ENCODE measurements around the gene SPIN1. TPM values are rescaled to one million over a fixed set of nuclear protein-coding genes. Genes with fewer than 3 reads are reported as not detected.

Gene SPIN1
- total and polyA plus RNA-seq, 2 donors (not counting 3 experiments of a cell fraction or from before 2014, with no cell fraction given): 38.1 to 56.8 TPM

DNA sequence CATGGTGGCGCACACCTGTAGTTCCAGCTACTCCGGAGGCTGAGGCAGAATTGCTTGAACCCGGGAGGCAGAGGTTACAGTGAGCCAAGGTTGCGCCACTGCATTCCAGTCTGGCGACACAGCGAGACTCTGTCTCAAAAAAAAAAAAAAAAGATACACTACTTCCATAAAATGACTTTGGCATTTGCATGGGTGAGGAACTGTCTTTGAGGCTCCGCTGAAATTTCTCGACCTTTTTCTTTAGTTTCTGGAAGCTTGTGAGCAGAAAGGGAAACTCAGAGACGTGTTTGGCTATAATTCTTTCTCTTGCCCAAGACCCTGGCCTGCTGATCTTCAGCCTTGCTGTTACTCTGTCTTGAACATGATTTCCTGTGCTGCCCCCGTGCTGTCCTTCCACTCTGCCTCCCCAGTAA lies 37.3 kb downstream of the SPIN1 start:
- no peak overlapping the region for H3K27ac ChIP-seq (ENCODE audit: insufficient read depth, low read depth, low read length)
- no peaks in the 10 kb centered on the region for H3K36me3 ChIP-seq (ENCODE audit: control insufficient read depth in 2 of 2, extremely low read depth in 1 of 2, insufficient read depth in 2 of 2, low read length in 2 of 2)
- intact Hi-C loops (cut with micrococcal nuclease): no loop called here
- DNase-seq (ENCODE audit: low read depth, low spot score) (no peak), FAIRE-seq (no peak)
- dilution Hi-C loops (cut with MboI; ENCODE audit: extremely low pct_ligation_motif_present, low sequenced_read_pairs): no loop called here
- H3K9me1 ChIP-seq (replicated peaks; ENCODE audit: control insufficient read depth, extremely low read depth, insufficient read depth, low read length): no peaks in the 10 kb centered on the region
- CTCF ChIA-PET: interaction anchor here (1.2 kb wide), 1 partner anchor 29 kb away, joined by 3 read pairs; no protein-coding TSS in a partner anchor
- H3K27me3 ChIP-seq (ENCODE audit: control insufficient read depth in 2 of 2, insufficient read depth in 2 of 2, low read length in 2 of 2): no peaks in the 10 kb centered on the region
- peaks cover 62% of the 10 kb centered on the region for H3K79me2 ChIP-seq (ENCODE audit: control insufficient read depth, insufficient read depth, low read length)
- H3K4me1 ChIP-seq (ENCODE audit: control insufficient read depth, extremely low read depth, insufficient read depth, low read length): peaks cover 6% of the 10 kb centered on the region
- TF ChIP-seq JUN (IDR thresholded peaks at IDR 0.05; ENCODE audit: borderline replicate concordance, insufficient read depth, insufficient read length, low read depth) (no peak), MYC (IDR thresholded peaks at IDR 0.05; ENCODE audit: low read depth, low read length) (no peak), MAX (IDR thresholded peaks at IDR 0.05; ENCODE audit: insufficient read depth, insufficient read length) (no peak), FOS (IDR thresholded peaks at IDR 0.05; ENCODE audit: borderline replicate concordance, insufficient read depth, low read length) (no peak), POLR2A (IDR thresholded peaks at IDR 0.05; ENCODE audit: low read depth, low read length) (no peak), POLR2AphosphoS5 (IDR thresholded peaks at IDR 0.05; ENCODE audit: insufficient read depth, low read depth, low read length) (no peak), GATA2 (IDR thresholded peaks at IDR 0.05; ENCODE audit: insufficient read depth, insufficient read length, low read depth, low read length) (no peak), EZH2 (IDR thresholded peaks at IDR 0.05; ENCODE audit: borderline replicate concordance, low read depth, low read length, severe bottlenecking) (no peak)
- TF ChIP-seq, protein P1, sequence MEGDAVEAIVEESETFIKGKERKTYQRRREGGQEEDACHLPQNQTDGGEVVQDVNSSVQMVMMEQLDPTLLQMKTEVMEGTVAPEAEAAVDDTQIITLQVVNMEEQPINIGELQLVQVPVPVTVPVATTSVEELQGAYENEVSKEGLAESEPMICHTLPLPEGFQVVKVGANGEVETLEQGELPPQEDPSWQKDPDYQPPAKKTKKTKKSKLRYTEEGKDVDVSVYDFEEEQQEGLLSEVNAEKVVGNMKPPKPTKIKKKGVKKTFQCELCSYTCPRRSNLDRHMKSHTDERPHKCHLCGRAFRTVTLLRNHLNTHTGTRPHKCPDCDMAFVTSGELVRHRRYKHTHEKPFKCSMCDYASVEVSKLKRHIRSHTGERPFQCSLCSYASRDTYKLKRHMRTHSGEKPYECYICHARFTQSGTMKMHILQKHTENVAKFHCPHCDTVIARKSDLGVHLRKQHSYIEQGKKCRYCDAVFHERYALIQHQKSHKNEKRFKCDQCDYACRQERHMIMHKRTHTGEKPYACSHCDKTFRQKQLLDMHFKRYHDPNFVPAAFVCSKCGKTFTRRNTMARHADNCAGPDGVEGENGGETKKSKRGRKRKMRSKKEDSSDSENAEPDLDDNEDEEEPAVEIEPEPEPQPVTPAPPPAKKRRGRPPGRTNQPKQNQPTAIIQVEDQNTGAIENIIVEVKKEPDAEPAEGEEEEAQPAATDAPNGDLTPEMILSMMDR (IDR thresholded peaks at IDR 0.05; ENCODE audit: extremely low read depth in 1 of 2, insufficient read depth in 1 of 2, low read depth in 1 of 2, low read length in 2 of 2): no peak
- H3K9me3 ChIP-seq (replicated peaks; ENCODE audit: control insufficient read depth, insufficient read depth, low read length): no peaks in the 10 kb centered on the region
- peaks cover 3% of the 10 kb centered on the region for H4K20me1 ChIP-seq (replicated peaks; ENCODE audit: control insufficient read depth, extremely low read depth, insufficient read depth, low read length)
- BruUV-seq (replicated peaks): no TSS peak
- POLR2A ChIA-PET: interaction anchor here (0.7 kb wide), 1 partner anchor 9 kb away, joined by 5 read pairs; no protein-coding TSS in a partner anchor
- no peak overlapping the region for H3K9ac ChIP-seq (replicated peaks; ENCODE audit: extremely low read depth, insufficient read depth, low read length)
- H3K4me2 ChIP-seq (ENCODE audit: insufficient read depth, low read length): no peak overlapping the region
- H3K4me3 ChIP-seq (replicated peaks in 1 of 3; ENCODE audit: insufficient read depth in 1 of 3, low read depth in 1 of 3, low read length in 3 of 3): no peak overlapping the region
- H2AFZ ChIP-seq (ENCODE audit: low read depth, low read length): no peak overlapping the region
